Stimulated activated CD4-positive, alpha-beta T cell treated with anti-CD3 and anti-CD28 coated beads, Interleukin-2, amount 100 ng/mL, for 24 hours (primary cell): ENCODE results near the gene S100A10.
A peak's percentile ranks its signal among the peaks of the same experiment; 100 is the strongest.

Source experiments
- DNase-seq, 2 donors: peaks; one replicate each; pipeline ENCODE4 v3.0.0-alpha.2; 2020

S100A10 gene, protein sequence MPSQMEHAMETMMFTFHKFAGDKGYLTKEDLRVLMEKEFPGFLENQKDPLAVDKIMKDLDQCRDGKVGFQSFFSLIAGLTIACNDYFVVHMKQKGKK

DNA sequence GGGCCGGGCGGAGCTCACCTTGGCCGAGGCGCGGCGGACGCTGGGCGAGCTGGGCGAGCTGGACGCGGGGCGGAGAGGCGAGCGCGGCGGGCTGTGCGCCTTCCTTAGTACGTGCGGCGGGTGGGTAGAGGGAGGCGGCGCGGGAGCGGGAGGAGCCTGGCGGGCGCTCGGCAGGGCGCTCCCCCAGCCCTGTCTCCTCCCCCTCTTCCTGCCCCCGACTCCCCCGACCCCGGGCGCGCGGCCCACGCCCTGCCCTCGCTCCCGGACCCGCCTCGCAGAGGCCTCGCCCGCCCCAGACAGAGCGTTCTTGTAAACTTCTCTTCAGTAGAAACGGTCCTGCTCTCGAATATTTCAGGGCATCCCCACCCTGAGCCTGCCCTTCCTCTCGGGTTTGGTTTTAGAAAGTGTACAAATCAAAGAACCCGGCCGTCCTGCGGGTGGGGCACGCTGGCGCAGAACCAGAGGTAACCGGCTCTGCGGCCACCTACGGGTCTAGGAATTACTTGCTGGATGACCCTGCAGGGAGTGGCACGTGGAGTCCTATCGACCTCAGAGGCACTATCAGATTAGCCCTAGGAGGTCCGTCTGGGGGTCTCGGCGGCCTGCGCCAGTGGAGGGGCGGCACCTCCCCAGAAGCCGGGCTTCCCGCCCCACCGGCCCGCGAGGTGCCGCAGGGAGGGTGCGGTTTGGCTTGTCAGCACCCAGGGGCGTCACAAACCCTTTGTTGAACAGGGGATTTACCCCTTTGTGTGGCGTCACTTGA is at the start of gene S100A10:
S100A10 (minus strand) TSS at position 126 of the 763 bp plus-strand sequence. CDS start 7,629 bp downstream, outside the sequence.
- DNase-seq = peak; percentile 68 to 73

- no peak for DNase-seq
These were observed 48.4 kb upstream of the S100A10 start for GRCh38 chr1:152042030-152042429.

DNA sequence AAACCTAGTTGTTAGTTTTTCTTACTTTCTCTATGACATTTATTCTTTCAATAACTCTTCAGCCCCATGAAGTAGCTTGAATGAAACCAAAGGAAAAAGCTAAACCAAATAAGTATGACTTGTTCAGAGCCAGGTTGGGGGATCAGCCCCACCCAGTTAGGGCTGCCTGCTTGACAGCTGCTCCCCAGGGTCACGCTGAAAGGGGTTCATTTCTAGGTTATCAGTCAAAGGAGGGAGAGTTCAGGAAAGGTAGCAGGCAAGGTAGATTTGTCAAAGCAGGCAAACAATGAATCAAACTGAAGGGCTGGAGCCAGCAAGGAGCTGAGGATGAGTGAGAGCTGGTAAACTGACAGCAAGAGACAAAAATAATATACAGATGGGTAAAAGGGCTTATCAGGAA is 46.2 kb upstream of the S100A10 start:
- no peak for DNase-seq

DNA sequence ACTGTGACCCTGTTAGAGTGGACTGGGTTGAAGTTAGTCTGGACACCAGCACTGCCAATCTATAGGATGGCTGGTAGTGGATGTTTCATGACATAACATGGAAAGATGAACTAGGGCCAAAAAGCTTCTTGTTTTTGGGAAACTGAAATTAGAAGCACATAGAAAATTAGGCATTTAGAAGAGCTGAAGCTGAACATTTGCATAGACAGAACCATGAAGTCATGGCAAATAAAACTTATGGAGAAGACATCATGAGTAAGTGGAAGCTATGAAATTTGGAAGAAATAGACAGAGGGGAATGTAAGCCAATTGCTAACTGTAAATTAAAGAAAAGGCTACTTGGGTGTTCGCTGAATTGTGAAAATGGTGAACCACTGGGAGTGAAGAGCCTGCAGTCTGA is 45.8 kb upstream of the S100A10 start:
- no peak for DNase-seq

DNA sequence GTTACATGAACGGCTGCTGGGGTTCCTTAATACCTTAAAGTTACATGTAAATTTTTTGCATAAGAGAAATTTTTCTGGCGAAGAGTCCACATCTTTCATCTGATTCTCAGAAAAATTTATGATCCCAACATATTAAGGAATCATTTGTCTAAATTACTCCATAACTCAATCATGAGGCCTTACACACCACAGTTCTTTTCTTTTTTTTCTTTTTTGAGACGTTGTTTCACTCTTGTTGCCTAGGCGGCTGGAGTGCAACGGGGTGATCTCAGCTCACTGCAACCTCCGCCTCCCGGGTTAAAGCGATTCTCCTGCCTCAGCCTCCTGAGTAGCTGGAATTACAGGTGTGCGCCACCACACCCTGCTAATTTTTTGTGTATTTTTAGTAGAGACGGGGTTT is 45.2 kb upstream of the S100A10 start:
- no peak for DNase-seq

GRCh38 chr1:152036267-152037216 is 42.9 kb upstream of the S100A10 start, which contains the start of gene S100A11:
Gene S100A11, minus strand, starts transcription at chr1:152037004. Its CDS starts 89 bp downstream, at chr1:152036915.
- DNase-seq = peak; percentile 82 to 89

- DNase-seq = peak; percentile 22 to 28
These were observed 42.0 kb upstream of the S100A10 start for GRCh38 chr1:152035539-152036266.

GRCh38 chr1:152034654-152035538 is 41.2 kb upstream of the S100A10 start:
- DNase-seq = peak; percentile 69 to 70

- DNase-seq = no peak
These were observed 40.6 kb upstream of the S100A10 start for GRCh38 chr1:152034324-152034653.

GRCh38 chr1:152029929-152030211 is 36.2 kb upstream of the S100A10 start:
- DNase-seq = no peak

DNA sequence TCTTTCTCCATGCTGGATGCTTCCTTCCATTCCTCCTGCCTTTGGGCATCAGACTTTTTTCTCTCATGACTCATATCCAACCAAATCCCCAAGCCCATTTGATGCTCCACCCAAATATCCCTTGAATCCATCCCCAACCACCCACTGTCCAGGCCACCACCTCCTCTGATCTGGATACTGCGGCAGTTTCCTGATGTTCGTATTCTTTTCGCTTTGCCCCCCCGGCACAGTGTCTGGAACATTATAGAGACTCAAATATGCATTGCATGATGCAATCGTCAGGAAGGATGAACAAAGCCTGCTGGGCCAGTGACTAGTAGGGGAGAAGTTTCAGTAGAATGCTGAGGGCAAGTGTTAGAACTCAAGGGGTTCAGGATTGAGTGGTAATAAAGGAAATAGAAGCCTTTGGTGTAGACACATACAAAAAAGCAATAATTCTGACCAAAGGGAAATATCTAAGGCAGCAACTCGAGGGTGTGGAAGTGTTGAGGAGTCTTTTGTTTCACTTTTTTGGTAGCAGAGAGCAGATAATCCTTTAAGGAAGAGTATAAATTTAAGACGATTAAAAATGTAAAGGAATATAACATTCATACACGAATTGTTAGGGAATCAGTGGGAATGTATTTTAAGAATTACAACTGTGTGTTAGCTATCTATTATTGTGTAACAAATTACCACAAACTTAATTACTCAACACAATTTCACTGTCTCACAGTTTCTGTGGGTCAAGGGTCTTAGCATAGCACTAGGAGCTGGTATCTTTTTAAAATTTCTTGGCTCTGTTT is 35.7 kb upstream of the S100A10 start:
- DNase-seq = peak in 1 of 2 donors; percentile 17

GRCh38 chr1:152026895-152027294 is 33.2 kb upstream of the S100A10 start:
- no peak for DNase-seq

GRCh38 chr1:152024223-152024622 is 30.6 kb upstream of the S100A10 start:
- no peak for DNase-seq

- no peak for DNase-seq
These were observed 29.6 kb upstream of the S100A10 start for GRCh38 chr1:152023221-152023620.

DNA sequence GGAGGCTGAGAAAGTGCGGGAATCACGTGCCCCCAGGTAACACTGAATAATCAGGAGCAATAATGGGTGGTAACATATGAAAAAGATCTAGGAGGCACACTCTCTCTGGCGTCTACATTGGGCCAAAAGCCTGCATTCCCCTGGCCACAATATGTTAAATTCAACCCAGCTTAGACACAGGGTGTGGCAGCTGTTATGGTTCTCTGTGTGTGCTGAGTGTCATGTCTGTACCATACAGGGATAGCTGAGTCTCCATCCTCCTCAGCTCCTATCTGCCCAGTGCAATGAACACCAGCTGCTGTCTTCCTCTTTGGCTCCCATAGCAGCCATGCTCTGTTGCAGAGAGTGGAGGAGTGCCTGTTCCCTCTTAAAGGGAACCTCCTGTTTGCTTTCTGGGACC is 28.8 kb upstream of the S100A10 start:
- no peak for DNase-seq

- no peak for DNase-seq
These were observed 27.9 kb upstream of the S100A10 start for GRCh38 chr1:152021569-152021968.

DNA sequence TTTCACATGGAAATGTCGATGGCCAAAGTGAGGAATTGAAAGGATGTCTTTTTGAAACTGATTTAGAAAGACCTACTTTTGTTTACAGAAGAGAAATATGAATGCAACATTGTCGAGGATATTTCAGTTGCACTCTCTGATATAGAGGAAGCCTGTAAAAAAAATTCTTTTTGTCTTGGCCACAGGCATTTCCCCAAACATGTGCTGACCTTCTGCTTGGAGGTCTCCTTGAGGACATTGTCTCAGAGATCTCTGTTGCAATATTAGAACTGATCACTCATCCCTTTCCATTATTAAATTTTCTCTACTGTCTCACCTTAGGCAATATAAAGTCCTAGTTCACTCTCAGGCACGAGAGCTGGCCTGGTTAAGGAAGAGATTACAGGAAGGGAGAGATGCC is 27.2 kb upstream of the S100A10 start:
- no peak for DNase-seq

GRCh38 chr1:152018537-152018936 is 24.9 kb upstream of the S100A10 start:
- peak in 1 of 2 donors; percentile 46 for DNase-seq

- no peak for DNase-seq
These were observed 22.1 kb upstream of the S100A10 start for GRCh38 chr1:152015766-152016165.

DNA sequence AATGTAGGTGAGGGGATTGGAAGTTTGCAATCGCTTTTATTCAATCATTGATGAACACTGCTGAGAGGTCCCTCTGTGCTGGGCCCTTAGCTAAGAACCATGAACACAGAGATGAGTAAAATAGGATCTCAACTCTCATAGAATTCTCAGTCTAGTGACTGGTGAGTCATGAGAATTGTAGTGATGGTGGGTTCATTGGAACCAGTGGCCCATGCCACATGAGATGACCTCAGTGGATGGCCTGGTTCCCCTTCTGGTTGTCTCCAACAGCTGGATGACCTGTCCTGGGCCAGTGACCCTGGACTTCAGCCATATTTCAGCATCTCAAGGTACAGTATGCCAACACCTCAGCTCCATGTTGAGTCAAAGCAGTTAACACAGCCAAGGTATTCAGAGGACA is 21.3 kb upstream of the S100A10 start:
- DNase-seq = no peak

GRCh38 chr1:152013664-152014237 is 20.1 kb upstream of the S100A10 start:
- peak; percentile 45 to 52 for DNase-seq
